GM12878 (cell line): ENCODE results near the gene GTF2F2. TPM values are rescaled to one million over a fixed set of nuclear protein-coding genes. Genes with fewer than 3 reads are reported as not detected.

ENCODE experiments used
- ATAC-seq: fragments of 200-7000 bp; cut with Tn5 transposase; 3 replicates; pipeline ENCODE4 v1.9.1; 2020; ENCODE audit warnings: mild to moderate bottlenecking, moderate library complexity
- BruUV-seq: library from RNA; stranded (reverse); fragments of 400-500 nt; replicated peaks from 2 replicates; lab custom pipeline; 2021; lab: Mats Ljungman, UMichigan
- CTCF ChIA-PET: fragments of 300-600 bp; sonication (Branson Sonifier 250); formaldehyde crosslinking; extraction: SDS; loops from one replicate; lab custom pipeline; 2021; ENCODE audit warnings: inconsistent platforms; lab: Yijun Ruan, JAX
- POLR2A ChIA-PET: fragments of 350-600 bp; formaldehyde crosslinking; extraction: SDS; loops from one replicate; lab custom pipeline; 2021; ENCODE audit warnings: inconsistent platforms; lab: Charles Lee
- RAD21 ChIA-PET: fragments of 300-600 bp; sonication (Branson Sonifier 250); formaldehyde crosslinking; loops from one replicate; lab custom pipeline; 2023; ENCODE audit warnings: antibody characterized with exemption; ENCODE audit not compliant: unreplicated experiment; lab: Charles Lee
- SMC1A ChIA-PET: fragments of 300-600 bp; sonication (Branson Sonifier 250); formaldehyde crosslinking; loops from one replicate; lab custom pipeline; 2023; ENCODE audit not compliant: unreplicated experiment, uncharacterized antibody; lab: Charles Lee
- DNase-seq: peaks from one replicate; pipeline ENCODE4 v3.0.0-alpha.2; 2011; ENCODE audit warnings: low read depth, low spot score
- FAIRE-seq: peaks from 3 replicates; lab custom pipeline; 2011; peaks lifted over from hg19 to GRCh38; lab: Jason Lieb, UNC
- H2AFZ ChIP-seq: 2 replicates; pipeline ENCODE4 v1.6.0; 2011; ENCODE audit warnings: low read depth, low read length, control low read depth; ENCODE audit not compliant: control insufficient read depth
- H3K27ac ChIP-seq: 2 replicates; pipeline ENCODE4 v1.5.1; 2011; ENCODE audit warnings: control low read depth; ENCODE audit not compliant: control insufficient read depth, insufficient read depth
- H3K27me3 ChIP-seq, 2 experiments: replicated peaks in 1 of 2; 2 replicates each; pipeline versions ENCODE4 v1.6.0 to v1.6.1; 2011; ENCODE audit warnings: low read length in 1 of 2; ENCODE audit not compliant: control insufficient read depth in 2 of 2, insufficient read depth in 2 of 2
- H3K36me3 ChIP-seq, 2 experiments: 2 replicates each; pipeline ENCODE4 v1.5.1; 2011; ENCODE audit warnings: low read length in 1 of 2; ENCODE audit not compliant: control insufficient read depth in 2 of 2, insufficient read depth in 2 of 2
- H3K4me1 ChIP-seq: 2 replicates; pipeline ENCODE4 v1.6.1; 2011; ENCODE audit warnings: mild to moderate bottlenecking, low read length, moderate library complexity, mixed read lengths; ENCODE audit not compliant: control insufficient read depth, insufficient read depth
- H3K4me2 ChIP-seq: 2 replicates; pipeline ENCODE4 v1.6.0; 2011; ENCODE audit warnings: control low read depth; ENCODE audit not compliant: control insufficient read depth, insufficient read depth
- H3K4me3 ChIP-seq: fragments of 200-600 bp; sonication (generic); 2 replicates; pipeline ENCODE4 v1.5.1; 2016
- H3K79me2 ChIP-seq: 2 replicates; pipeline ENCODE4 v1.6.0; 2011; ENCODE audit warnings: low read length; ENCODE audit not compliant: control insufficient read depth, insufficient read depth
- H3K9ac ChIP-seq: 2 replicates; pipeline ENCODE4 v1.8.0; 2011; ENCODE audit warnings: low read length, control low read depth, mixed read lengths; ENCODE audit not compliant: control insufficient read depth, insufficient read depth
- H3K9me3 ChIP-seq: replicated peaks from 3 replicates; pipeline ENCODE4 v1.5.1; 2011; ENCODE audit warnings: mild to moderate bottlenecking, low read length; ENCODE audit not compliant: control insufficient read depth, insufficient read depth
- H4K20me1 ChIP-seq: 2 replicates; pipeline ENCODE4 v1.6.0; 2011; ENCODE audit not compliant: control insufficient read depth, insufficient read depth
- BCL11A ChIP-seq: IDR thresholded peaks from 2 replicates; pipeline ENCODE4 v1.6.1; 2011; ENCODE audit warnings: low read depth, low read length
- BRCA1 ChIP-seq: IDR thresholded peaks from 2 replicates; pipeline ENCODE4 v1.6.1; 2011; ENCODE audit warnings: low read depth, low read length, improper control_type of control experiment
- NR2C2 ChIP-seq: IDR thresholded peaks from 2 replicates; pipeline ENCODE4 v1.6.1; 2011; ENCODE audit warnings: borderline replicate concordance, low read depth; ENCODE audit not compliant: control insufficient read depth, insufficient read length
- TBL1XR1 ChIP-seq: IDR thresholded peaks from 2 replicates; pipeline ENCODE4 v1.6.1; 2012; ENCODE audit warnings: low read depth, low read length, improper control_type of control experiment
- TCF3 ChIP-seq: IDR thresholded peaks from 2 replicates; pipeline ENCODE4 v1.6.1; 2012; ENCODE audit warnings: low read depth, mild to moderate bottlenecking, low read length, borderline replicate concordance; ENCODE audit not compliant: insufficient read depth
- ZNF217 ChIP-seq: fragments of 450-650 bp; IDR thresholded peaks from 2 replicates; pipeline ENCODE4 v1.6.1; 2017; ENCODE audit warnings: antibody characterized with exemption, mild to moderate bottlenecking
- WGBS: methylation state at CpG from one replicate; pipeline ENCODE4 v1.1.6; 2016; ENCODE audit warnings: low lambda C conversion rate; ENCODE audit not compliant: insufficient replicate concordance, insufficient coverage; ENCODE audit errors: missing lambda C conversion rate; 5-methylcytosine and 5-hydroxymethylcytosine counted together
- in situ Hi-C: fragments of 300-500 bp; cut with MboI; formaldehyde crosslinking; loops from 9 replicates; pipeline ENCODE4 v1.14.3; 2018; ENCODE audit warnings: mixed read lengths
- intact Hi-C: fragments of 100-400 bp; cut with micrococcal nuclease; formaldehyde crosslinking; loops from one replicate; pipeline ENCODE4 v1.14.2; 2022; ENCODE audit not compliant: unreplicated experiment
- polyA plus RNA-seq, 11 experiments: library from polyadenylated mRNA; depleted of rRNA in 4 of 11; unstranded in 6 of 11; stranded (reverse) in 5 of 11; fragments of >200 nt; fragmentation: Nextera tagmentation in 4 of 11; fragmentation: Illumina TruSeq in 1 of 11; extraction: Ambion mirVana in 4 of 11; extraction: Trizol in 1 of 11; gene quantifications; 1 replicate in 1 of 11; 2 replicates in 10 of 11; pipeline versions ENCODE4 v1.2.1 to v1.2.3, GENCODE V29; 2011 to 2016; ENCODE audit warnings: inconsistent platforms in 2 of 11, missing spikeins in 2 of 11, low read depth in 1 of 11
- total RNA-seq, 4 experiments: library from RNA; depleted of rRNA in 3 of 4; stranded (reverse); fragments of >200 nt in 3 of 4; fragmentation: Illumina TruSeq in 1 of 4; extraction: Trizol in 1 of 4; gene quantifications; 2 replicates each; pipeline versions ENCODE4 v1.2.1 to v1.2.3, GENCODE V29; 2013 to 2021
- TF ChIP-seq, protein P1 (sequence below): fragments of 450-650 bp; IDR thresholded peaks from 2 replicates; pipeline ENCODE4 v1.6.1; 2017; ENCODE audit warnings: mild to moderate bottlenecking, moderate library complexity
- TF ChIP-seq, protein P2 (sequence below): IDR thresholded peaks from 2 replicates; pipeline ENCODE4 v1.6.1; 2012; ENCODE audit warnings: low read depth, low read length, improper control_type of control experiment
- TF ChIP-seq, protein P3 (sequence below): IDR thresholded peaks from 2 replicates; pipeline ENCODE4 v1.6.1; 2012; ENCODE audit warnings: low read length, inconsistent platforms
- TF ChIP-seq, protein P4 (sequence below): fragments of 150-350 bp; IDR thresholded peaks from 2 replicates; pipeline ENCODE4 v1.6.1; 2014; ENCODE audit warnings: mild to moderate bottlenecking, low read depth, low read length

The GTF2F2 gene
- total and polyA plus RNA-seq, 10 of the 15 experiments (the other 5 are each of a cell fraction or from before 2014, with no cell fraction given) = 14.5 to 30.8 (median 22.6) TPM

DNA sequence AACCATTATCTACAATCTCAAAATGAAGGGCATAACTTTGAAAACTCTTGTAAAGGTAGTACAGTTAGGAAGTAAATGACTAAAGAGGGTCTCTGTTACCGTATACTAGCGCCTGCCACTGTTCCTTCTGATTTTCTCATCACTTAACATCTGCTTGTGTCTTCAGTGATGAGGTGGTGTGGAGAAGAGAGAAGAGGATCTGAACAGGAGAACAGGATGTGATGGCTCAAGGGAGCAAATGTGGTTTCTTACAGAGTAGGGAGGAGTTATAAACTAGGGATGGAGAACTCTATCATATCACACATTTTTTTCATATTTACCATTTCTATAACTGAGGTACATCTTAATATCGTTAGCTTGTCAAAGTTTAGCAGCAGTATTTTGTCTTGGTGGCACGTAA is 79.4 kb downstream of the GTF2F2 start (continued):
- TF ChIP-seq, protein P1, sequence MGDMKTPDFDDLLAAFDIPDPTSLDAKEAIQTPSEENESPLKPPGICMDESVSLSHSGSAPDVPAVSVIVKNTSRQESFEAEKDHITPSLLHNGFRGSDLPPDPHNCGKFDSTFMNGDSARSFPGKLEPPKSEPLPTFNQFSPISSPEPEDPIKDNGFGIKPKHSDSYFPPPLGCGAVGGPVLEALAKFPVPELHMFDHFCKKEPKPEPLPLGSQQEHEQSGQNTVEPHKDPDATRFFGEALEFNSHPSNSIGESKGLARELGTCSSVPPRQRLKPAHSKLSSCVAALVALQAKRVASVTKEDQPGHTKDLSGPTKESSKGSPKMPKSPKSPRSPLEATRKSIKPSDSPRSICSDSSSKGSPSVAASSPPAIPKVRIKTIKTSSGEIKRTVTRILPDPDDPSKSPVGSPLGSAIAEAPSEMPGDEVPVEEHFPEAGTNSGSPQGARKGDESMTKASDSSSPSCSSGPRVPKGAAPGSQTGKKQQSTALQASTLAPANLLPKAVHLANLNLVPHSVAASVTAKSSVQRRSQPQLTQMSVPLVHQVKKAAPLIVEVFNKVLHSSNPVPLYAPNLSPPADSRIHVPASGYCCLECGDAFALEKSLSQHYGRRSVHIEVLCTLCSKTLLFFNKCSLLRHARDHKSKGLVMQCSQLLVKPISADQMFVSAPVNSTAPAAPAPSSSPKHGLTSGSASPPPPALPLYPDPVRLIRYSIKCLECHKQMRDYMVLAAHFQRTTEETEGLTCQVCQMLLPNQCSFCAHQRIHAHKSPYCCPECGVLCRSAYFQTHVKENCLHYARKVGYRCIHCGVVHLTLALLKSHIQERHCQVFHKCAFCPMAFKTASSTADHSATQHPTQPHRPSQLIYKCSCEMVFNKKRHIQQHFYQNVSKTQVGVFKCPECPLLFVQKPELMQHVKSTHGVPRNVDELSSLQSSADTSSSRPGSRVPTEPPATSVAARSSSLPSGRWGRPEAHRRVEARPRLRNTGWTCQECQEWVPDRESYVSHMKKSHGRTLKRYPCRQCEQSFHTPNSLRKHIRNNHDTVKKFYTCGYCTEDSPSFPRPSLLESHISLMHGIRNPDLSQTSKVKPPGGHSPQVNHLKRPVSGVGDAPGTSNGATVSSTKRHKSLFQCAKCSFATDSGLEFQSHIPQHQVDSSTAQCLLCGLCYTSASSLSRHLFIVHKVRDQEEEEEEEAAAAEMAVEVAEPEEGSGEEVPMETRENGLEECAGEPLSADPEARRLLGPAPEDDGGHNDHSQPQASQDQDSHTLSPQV = no peak
- TF ChIP-seq, protein P2, sequence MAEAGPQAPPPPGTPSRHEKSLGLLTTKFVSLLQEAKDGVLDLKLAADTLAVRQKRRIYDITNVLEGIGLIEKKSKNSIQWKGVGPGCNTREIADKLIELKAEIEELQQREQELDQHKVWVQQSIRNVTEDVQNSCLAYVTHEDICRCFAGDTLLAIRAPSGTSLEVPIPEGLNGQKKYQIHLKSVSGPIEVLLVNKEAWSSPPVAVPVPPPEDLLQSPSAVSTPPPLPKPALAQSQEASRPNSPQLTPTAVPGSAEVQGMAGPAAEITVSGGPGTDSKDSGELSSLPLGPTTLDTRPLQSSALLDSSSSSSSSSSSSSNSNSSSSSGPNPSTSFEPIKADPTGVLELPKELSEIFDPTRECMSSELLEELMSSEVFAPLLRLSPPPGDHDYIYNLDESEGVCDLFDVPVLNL = no peak
- TF ChIP-seq, protein P3, sequence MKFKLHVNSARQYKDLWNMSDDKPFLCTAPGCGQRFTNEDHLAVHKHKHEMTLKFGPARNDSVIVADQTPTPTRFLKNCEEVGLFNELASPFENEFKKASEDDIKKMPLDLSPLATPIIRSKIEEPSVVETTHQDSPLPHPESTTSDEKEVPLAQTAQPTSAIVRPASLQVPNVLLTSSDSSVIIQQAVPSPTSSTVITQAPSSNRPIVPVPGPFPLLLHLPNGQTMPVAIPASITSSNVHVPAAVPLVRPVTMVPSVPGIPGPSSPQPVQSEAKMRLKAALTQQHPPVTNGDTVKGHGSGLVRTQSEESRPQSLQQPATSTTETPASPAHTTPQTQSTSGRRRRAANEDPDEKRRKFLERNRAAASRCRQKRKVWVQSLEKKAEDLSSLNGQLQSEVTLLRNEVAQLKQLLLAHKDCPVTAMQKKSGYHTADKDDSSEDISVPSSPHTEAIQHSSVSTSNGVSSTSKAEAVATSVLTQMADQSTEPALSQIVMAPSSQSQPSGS = no peak

DNA sequence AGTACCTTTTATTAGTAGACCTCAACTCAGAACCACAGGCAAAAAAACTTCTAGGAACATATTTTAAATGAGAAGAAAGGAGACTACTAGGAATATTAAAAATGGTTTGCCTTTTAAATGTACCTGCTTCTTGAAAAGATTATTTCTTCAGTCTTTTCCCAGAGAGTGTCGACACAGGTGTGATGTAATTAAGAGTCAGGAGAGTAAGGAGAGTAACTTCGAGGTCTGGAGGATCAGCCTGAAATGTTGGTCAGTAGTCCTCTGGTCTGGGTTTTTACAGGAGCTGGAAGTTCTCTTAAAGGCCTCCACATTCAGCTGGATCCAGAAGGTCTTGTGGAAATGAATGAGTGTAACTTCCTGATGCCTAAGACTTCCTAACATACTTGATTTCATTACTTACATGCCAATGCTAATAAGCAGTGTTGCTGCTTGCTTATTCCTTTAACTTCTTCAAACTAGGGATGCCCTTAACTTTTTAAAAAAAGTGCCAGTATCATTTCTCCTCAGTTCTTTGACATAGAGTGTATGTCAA is 80.5 kb downstream of the GTF2F2 start, which contains the start of gene KCTD4:
TSS of gene KCTD4 (minus strand) at position 345 of the 532 bp plus-strand sequence. CDS start 6,478 bp downstream, outside the sequence.
- Histone ChIP-seq H4K20me1 (no peaks in the 10 kb centered on the region), H3K4me2 (no peak within 1 kb of the TSS), H3K4me3 (no peak within 1 kb of the TSS), H3K36me3 (no peaks in the 10 kb centered on the region), H3K4me1 (peaks cover 8% of the 10 kb centered on the region), H3K79me2 (no peaks in the 10 kb centered on the region; the same call in 1 of the 2 replicates), H3K27me3 (no peaks in the 10 kb centered on the region), H3K9ac (no peak within 1 kb of the TSS), H3K9me3 (no peaks in the 10 kb centered on the region; the same call in 2 of the 3 replicates), H3K27ac (no peak within 1 kb of the TSS), H2AFZ (no peak within 1 kb of the TSS)
- ChIA-PET POLR2A (no interaction called here), SMC1A (no interaction called here), CTCF (no interaction called here), RAD21 (no interaction called here)
- intact Hi-C loops = no loop called here
- FAIRE-seq (no peak), ATAC-seq (no peak), DNase-seq (no peak)
- no TSS peak for BruUV-seq
- in situ Hi-C loops = no loop called here
- WGBS = 97% methylated on average over 2 of the region's 2 CpGs
- TF ChIP-seq TBL1XR1 (no peak), BRCA1 (no peak), BCL11A (no peak), NR2C2 (no peak), TCF3 (no peak), ZNF217 (no peak)
- TF ChIP-seq, protein P4, sequence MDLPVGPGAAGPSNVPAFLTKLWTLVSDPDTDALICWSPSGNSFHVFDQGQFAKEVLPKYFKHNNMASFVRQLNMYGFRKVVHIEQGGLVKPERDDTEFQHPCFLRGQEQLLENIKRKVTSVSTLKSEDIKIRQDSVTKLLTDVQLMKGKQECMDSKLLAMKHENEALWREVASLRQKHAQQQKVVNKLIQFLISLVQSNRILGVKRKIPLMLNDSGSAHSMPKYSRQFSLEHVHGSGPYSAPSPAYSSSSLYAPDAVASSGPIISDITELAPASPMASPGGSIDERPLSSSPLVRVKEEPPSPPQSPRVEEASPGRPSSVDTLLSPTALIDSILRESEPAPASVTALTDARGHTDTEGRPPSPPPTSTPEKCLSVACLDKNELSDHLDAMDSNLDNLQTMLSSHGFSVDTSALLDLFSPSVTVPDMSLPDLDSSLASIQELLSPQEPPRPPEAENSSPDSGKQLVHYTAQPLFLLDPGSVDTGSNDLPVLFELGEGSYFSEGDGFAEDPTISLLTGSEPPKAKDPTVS = no peak
